ENCODE data around the gene CDH12. TPM values are rescaled to one million over a fixed set of nuclear protein-coding genes. Genes with fewer than 3 reads are reported as not detected.

Gene CDH12
- total and polyA plus RNA-seq, 2 experiments from 2014 or later: 0.09 to 0.97 TPM

DNA sequence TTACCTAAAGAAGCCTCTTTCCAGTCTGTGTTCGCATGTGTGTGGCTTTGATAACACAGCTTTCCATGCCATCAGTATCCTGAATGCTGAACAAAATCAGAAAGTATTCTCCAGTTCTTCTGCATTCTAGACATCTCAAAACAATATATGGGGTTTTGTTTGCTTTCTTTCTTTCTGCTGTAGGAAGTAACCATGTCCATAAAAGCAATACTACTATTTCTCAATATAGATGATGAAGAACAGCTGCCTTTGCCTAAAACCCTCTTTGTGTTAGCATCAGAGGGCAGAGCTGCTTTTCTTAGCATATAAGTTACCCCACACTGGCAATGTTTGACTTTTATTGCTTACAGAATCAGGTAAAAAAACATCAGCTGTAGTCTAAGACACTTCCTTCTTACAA lies 963.6 kb downstream of the CDH12 start:
- TF ChIP-seq CTCF (IDR thresholded peaks at IDR 0.05; ENCODE audit: low read depth, low read length): no peak
- H3K36me3 ChIP-seq: no peaks in the 10 kb centered on the region
- H3K4me1 ChIP-seq (ENCODE audit: low read depth): no peaks in the 10 kb centered on the region
- no peaks in the 10 kb centered on the region for H3K9me3 ChIP-seq (ENCODE audit: low read depth)
- H3K27me3 ChIP-seq: no peaks in the 10 kb centered on the region
- H3K4me3 ChIP-seq: no peak overlapping the region
- DNase-seq (ENCODE audit: low read depth in 1 of 2, low spot score in 1 of 2): no peak
- no peak overlapping the region for H3K27ac ChIP-seq

- no peak overlapping the region for H3K4me3 ChIP-seq
- H3K27me3 ChIP-seq: no peaks in the 10 kb centered on the region
- DNase-seq (ENCODE audit: low read depth in 1 of 2, low spot score in 1 of 2): no peak
- no peaks in the 10 kb centered on the region for H3K9me3 ChIP-seq (ENCODE audit: low read depth)
- H3K4me1 ChIP-seq (ENCODE audit: low read depth): no peaks in the 10 kb centered on the region
- H3K36me3 ChIP-seq: no peaks in the 10 kb centered on the region
- H3K27ac ChIP-seq: no peak overlapping the region
- TF ChIP-seq CTCF (IDR thresholded peaks at IDR 0.05; ENCODE audit: low read depth, low read length): no peak
Observed at GRCh38 chr5:21882074-21882745, 970.9 kb downstream of the CDH12 start.

GRCh38 chr5:21880164-21880563 lies 973.0 kb downstream of the CDH12 start:
- Histone ChIP-seq H3K4me1 (ENCODE audit: low read depth) (no peaks in the 10 kb centered on the region), H3K36me3 (no peaks in the 10 kb centered on the region), H3K4me3 (no peak overlapping the region), H3K27ac (no peak overlapping the region), H3K27me3 (no peaks in the 10 kb centered on the region), H3K9me3 (ENCODE audit: low read depth) (no peaks in the 10 kb centered on the region)
- no peak for DNase-seq (ENCODE audit: low read depth in 1 of 2, low spot score in 1 of 2)
- no peak for TF ChIP-seq CTCF (IDR thresholded peaks at IDR 0.05; ENCODE audit: low read depth, low read length)

DNA sequence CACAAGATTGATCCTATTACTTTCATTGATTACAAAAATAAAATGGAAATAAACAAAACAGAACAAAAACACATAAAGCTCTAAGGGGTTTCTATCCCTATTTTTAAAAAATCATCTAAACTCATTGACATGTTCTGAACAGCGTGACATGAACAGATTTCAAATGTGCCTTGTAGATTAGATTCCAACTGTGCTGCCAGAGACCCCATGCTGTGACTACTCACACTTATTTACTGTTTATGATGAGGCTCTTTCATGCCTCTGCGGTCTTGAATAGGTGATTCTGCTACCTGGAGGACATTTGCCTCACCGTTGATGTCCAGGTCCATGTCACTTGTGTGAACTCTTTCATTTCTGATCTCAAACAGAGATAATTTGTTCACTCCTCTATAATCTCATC lies 990.2 kb downstream of the CDH12 start:
- H3K27me3 ChIP-seq: no peaks in the 10 kb centered on the region
- no peak overlapping the region for H3K27ac ChIP-seq
- H3K4me1 ChIP-seq (ENCODE audit: low read depth): no peaks in the 10 kb centered on the region
- no peak for TF ChIP-seq CTCF (IDR thresholded peaks at IDR 0.05; ENCODE audit: low read depth, low read length)
- H3K4me3 ChIP-seq: no peak overlapping the region
- no peaks in the 10 kb centered on the region for H3K36me3 ChIP-seq
- no peak for DNase-seq (ENCODE audit: low read depth in 1 of 2, low spot score in 1 of 2)
- H3K9me3 ChIP-seq (ENCODE audit: low read depth): no peaks in the 10 kb centered on the region

DNA sequence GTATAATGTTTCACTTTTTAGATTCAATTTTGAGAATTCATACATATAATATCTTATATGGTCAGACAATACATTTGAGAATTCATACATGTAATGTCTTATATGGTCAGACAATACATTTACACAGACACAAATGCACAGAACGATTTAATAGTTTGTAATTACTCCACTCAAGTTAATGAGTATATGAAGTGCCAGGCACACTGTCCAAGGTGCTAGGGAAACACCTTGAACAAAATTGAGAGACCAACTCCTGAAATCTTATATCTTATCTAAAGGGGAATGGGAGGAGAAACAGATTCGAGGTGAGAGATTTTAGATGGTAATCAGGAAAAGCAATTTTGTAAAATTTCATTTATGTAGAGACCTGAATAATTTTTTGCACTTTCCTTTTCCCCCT lies 994.7 kb downstream of the CDH12 start:
- H3K27me3 ChIP-seq: no peaks in the 10 kb centered on the region
- H3K4me3 ChIP-seq: no peak overlapping the region
- H3K36me3 ChIP-seq: no peaks in the 10 kb centered on the region
- no peaks in the 10 kb centered on the region for H3K4me1 ChIP-seq (ENCODE audit: low read depth)
- H3K27ac ChIP-seq: no peak overlapping the region
- DNase-seq (ENCODE audit: low read depth in 1 of 2, low spot score in 1 of 2): no peak
- H3K9me3 ChIP-seq (ENCODE audit: low read depth): no peaks in the 10 kb centered on the region
- TF ChIP-seq CTCF (IDR thresholded peaks at IDR 0.05; ENCODE audit: low read depth, low read length): no peak
